ENCODE data around the gene FRMPD1. TPM values are rescaled to one million over a fixed set of nuclear protein-coding genes. Genes with fewer than 3 reads are reported as not detected.

The FRMPD1 gene
- total and polyA plus RNA-seq, 8 donors = 0.03 to 0.31 (median 0.18) TPM; not detected in 2

DNA sequence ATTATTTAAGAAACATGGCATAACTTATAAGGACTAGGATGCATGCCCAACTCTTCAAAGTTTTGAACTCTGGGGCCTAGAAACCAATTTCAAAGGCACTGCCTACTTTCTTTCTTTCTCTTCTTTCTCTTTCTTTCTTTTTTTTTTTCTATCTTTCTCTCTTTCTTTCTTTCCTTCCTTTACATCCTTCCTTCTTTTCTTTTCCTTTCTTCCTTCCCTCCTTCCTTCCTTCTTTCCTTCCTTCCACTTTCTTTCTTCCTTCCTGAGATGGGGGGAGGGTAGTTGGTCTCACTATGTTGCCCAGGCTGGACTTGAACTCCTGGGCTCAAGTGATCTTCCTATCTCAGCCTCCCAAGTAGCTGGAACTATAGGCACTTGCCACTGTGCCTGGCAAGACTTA, 42.5 kb upstream of the FRMPD1 start:
- no peak for DNase-seq
- TF ChIP-seq, protein P1, sequence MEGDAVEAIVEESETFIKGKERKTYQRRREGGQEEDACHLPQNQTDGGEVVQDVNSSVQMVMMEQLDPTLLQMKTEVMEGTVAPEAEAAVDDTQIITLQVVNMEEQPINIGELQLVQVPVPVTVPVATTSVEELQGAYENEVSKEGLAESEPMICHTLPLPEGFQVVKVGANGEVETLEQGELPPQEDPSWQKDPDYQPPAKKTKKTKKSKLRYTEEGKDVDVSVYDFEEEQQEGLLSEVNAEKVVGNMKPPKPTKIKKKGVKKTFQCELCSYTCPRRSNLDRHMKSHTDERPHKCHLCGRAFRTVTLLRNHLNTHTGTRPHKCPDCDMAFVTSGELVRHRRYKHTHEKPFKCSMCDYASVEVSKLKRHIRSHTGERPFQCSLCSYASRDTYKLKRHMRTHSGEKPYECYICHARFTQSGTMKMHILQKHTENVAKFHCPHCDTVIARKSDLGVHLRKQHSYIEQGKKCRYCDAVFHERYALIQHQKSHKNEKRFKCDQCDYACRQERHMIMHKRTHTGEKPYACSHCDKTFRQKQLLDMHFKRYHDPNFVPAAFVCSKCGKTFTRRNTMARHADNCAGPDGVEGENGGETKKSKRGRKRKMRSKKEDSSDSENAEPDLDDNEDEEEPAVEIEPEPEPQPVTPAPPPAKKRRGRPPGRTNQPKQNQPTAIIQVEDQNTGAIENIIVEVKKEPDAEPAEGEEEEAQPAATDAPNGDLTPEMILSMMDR (IDR thresholded peaks at IDR 0.05) = no peak
- Histone ChIP-seq H3K27me3 (peaks cover 2 to 17% of the 10 kb centered on the region in 2 donors), H3K36me3 (no peaks in the 10 kb centered on the region), H3K4me1 (no peaks in the 10 kb centered on the region), H3K4me3 (no peak overlapping the region), H3K27ac (no peak overlapping the region), H3K9me3 (no peaks in the 10 kb centered on the region)
- ATAC-seq = no peak
- intact Hi-C loops (cut with DNase I) = no loop called here

GRCh38 chr9:37609735-37610397, 40.9 kb upstream of the FRMPD1 start:
- DNase-seq (no peak), ATAC-seq (no peak)
- Histone ChIP-seq H3K4me3 (no peak overlapping the region), H3K27ac (no peak overlapping the region), H3K27me3 (peaks cover 0 to 17% of the 10 kb centered on the region in 2 donors), H3K9me3 (no peaks in the 10 kb centered on the region), H3K4me1 (no peaks in the 10 kb centered on the region), H3K36me3 (no peaks in the 10 kb centered on the region)
- TF ChIP-seq, protein P1 (IDR thresholded peaks at IDR 0.05) = no peak
- intact Hi-C loops (cut with DNase I) = no loop called here

DNA sequence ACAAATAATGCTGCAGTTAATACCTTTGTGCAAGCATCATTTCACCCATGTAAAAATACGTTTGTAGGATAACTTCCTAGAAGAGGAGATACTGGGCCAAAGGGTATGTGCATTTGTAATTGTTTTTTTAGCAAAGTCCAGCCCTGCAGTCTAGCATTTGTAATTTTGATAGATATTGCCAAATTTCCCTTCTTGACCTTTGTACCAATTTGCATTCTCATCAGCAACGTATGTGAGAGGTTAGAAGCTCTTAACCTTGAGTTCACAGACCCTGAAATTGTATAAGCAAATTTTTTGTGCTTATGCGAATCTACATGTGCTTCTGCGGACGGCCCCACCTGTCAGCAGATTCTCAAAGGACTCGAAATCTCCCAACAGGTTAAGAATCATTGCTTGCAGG, 39.7 kb upstream of the FRMPD1 start:
- TF ChIP-seq, protein P1 (IDR thresholded peaks at IDR 0.05) = no peak
- no peak overlapping the region for H3K4me3 ChIP-seq
- H3K36me3 ChIP-seq = no peaks in the 10 kb centered on the region
- no peaks in the 10 kb centered on the region for H3K9me3 ChIP-seq
- H3K27ac ChIP-seq = no peak overlapping the region
- H3K27me3 ChIP-seq = peaks cover 0 to 8% of the 10 kb centered on the region in 2 donors
- intact Hi-C loops (cut with DNase I) = no loop called here
- ATAC-seq (no peak), DNase-seq (no peak)
- no peaks in the 10 kb centered on the region for H3K4me1 ChIP-seq

- Histone ChIP-seq H3K4me3 (no peak overlapping the region), H3K9me3 (no peaks in the 10 kb centered on the region), H3K27ac (no peak overlapping the region), H3K4me1 (no peaks in the 10 kb centered on the region), H3K36me3 (no peaks in the 10 kb centered on the region), H3K27me3 (peaks cover 0 to 7% of the 10 kb centered on the region in 2 donors)
- ATAC-seq = no peak
- TF ChIP-seq, protein P1 (IDR thresholded peaks at IDR 0.05) = no peak
- intact Hi-C loops (cut with DNase I) = no loop called here
- DNase-seq = no peak
Observed at GRCh38 chr9:37611961-37612360, 38.8 kb upstream of the FRMPD1 start.

DNA sequence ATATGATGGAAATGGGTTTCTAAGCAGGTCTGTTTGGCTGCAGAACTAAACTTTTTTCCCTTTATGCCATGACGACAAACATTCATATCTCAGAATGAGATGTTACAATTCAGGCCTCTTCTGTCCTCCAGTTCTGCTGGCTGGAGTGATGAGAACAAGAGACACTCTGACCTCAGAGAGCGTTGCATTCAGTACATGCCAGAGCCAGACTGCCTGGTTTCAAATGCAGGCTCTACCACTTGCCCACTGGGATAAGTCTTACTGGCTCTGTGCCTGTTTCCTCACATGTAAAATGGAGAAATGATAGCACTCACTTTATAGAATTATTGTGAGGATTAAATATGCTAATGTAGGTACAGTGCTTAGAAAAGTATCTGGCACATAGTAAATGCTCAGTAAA, 33.6 kb upstream of the FRMPD1 start:
- H3K4me1 ChIP-seq = no peaks in the 10 kb centered on the region
- intact Hi-C loops (cut with DNase I) = no loop called here
- no peak for DNase-seq
- no peak overlapping the region for H3K4me3 ChIP-seq
- TF ChIP-seq, protein P1 (IDR thresholded peaks at IDR 0.05) = no peak
- H3K27me3 ChIP-seq = peaks cover 0 to 7% of the 10 kb centered on the region in 2 donors
- H3K36me3 ChIP-seq = no peaks in the 10 kb centered on the region
- no peak for ATAC-seq
- H3K9me3 ChIP-seq = no peaks in the 10 kb centered on the region
- no peak overlapping the region for H3K27ac ChIP-seq
